Measurements from ENCODE around the gene ANGEL1. TPM values are rescaled to one million over a fixed set of nuclear protein-coding genes. Genes with fewer than 3 reads are reported as not detected.
A peak's percentile ranks its signal among the peaks of the same experiment; 100 is the strongest.

Gene ANGEL1
- total and polyA plus RNA-seq, 9 of the 15 experiments (the other 6 are each of a cell fraction or from before 2014, with no cell fraction given), result 2.1 to 22.2 (median 7.3) TPM

DNA sequence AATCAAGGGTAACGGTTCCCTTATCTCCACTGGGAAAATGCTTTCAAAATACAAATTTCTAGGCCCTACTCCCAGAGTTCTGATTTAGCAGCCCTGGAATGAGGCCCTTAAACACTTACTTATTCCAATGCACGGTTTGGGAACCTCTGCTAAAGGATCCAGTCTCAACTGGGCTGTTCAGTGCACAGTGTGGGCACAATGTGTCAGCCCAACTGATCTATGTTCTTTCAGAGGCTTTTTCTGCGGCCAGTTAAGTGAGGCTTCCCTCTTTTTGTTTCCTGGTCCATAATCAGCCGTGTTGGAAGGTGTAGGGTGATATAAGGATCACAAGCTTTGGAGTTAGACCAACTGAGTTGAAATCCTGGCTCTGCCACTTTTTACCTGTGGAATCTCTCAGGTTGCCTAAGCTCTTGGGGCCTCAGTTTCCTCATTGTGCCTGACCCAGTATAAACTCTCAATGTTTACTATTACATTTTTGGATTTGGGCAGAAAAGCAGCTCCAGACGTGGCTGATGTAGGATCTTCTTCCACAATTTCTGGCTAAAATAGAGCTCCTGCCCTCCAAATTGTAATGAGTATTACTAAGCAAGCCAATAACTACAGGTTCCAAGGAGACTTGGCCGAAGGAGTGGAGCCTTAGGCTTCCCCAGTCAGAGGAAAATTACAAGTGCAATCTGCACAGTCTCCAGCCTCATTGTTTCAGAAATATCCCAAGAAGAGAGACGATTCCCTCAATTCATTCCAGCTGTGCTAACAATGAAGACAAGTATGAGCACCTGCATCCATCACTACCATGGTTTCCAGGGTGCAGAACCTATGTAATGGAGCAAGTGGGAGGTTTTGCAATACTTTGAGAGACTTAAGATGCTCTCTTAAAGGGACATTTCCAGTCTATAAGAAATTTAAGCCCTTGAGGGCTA, 2.3 kb upstream of the ANGEL1 start (continued):
- no peak for TF ChIP-seq ILK (tag; IDR thresholded peaks at IDR 0.05; ENCODE audit: borderline replicate concordance, low read depth)
- no peak for TF ChIP-seq RAD51 (IDR thresholded peaks at IDR 0.05; ENCODE audit: borderline replicate concordance, low read depth)

- intact Hi-C loops (cut with micrococcal nuclease), result no loop called here
- no peak for TF ChIP-seq PYGO2 (tag; IDR thresholded peaks at IDR 0.05)
- TF ChIP-seq ZBED1 (IDR thresholded peaks at IDR 0.05), result peak; percentile 20; the same call in 1 of the 2 replicates
- TF ChIP-seq CREB1 (IDR thresholded peaks at IDR 0.05), result no peak
- no peak for TF ChIP-seq CREB1 (CRISPR knock-in tag; IDR thresholded peaks at IDR 0.05)
- peak in 2 of 4 experiments; percentile 11 to 17 for DNase-seq (ENCODE audit: extremely low read depth in 1 of 4, low spot score in 3 of 4)
Observed at GRCh38 chr14:76812093-76812421, 625 bp downstream of the ANGEL1 start.

More at GRCh38 chr14:76812093-76812421, 625 bp downstream of the ANGEL1 start:
- Histone ChIP-seq H3K27me3 (ENCODE audit: control insufficient read depth in 2 of 2, insufficient read depth in 2 of 2, low read length in 2 of 2) (peaks cover 0 to under 1% of the 10 kb centered on the region in 2 experiments; a peak in 1 of 5 replicates), H3K4me2 (ENCODE audit: insufficient read depth, low read length) (peak overlapping the region; percentile 83), H3K9ac (ENCODE audit: insufficient read depth in 1 of 2, low read depth in 2 of 2, low read length in 2 of 2) (peak overlapping the region; percentile 76 to 96), H4K20me1 (replicated peaks; ENCODE audit: control insufficient read depth, insufficient read depth, low read length) (no peaks in the 10 kb centered on the region), H3K9me1 (ENCODE audit: control insufficient read depth, insufficient read depth, low read length) (no peaks in the 10 kb centered on the region), H3K79me2 (ENCODE audit: control insufficient read depth, insufficient read depth, low read length) (peaks cover 25% of the 10 kb centered on the region), H3K9me3 (replicated peaks; ENCODE audit: control insufficient read depth, insufficient read depth, low read depth, low read length) (no peaks in the 10 kb centered on the region), H2AFZ (ENCODE audit: low read depth, low read length) (peak overlapping the region; percentile 98), H3K4me1 (replicated peaks in 1 of 2; ENCODE audit: control insufficient read depth in 2 of 2, insufficient read depth in 2 of 2, low read length in 2 of 2) (peaks cover 13 to 14% of the 10 kb centered on the region in 2 experiments; a peak in 4 of 5 replicates), H3K27ac (ENCODE audit: extremely low read depth, low read depth, low read length) (peak overlapping the region; percentile 77), H3K36me3 (ENCODE audit: control insufficient read depth, insufficient read depth, low read length) (peaks cover 22% of the 10 kb centered on the region), H3K4me3 (peak overlapping the region; percentile 56)
- POLR2A ChIA-PET, result interaction anchor here (0.6 to 1.3 kb wide), 7 partner anchors 9 to 305 kb away, joined by 3 to 6 read pairs (median 3); no protein-coding TSS in a partner anchor
- WGBS (ENCODE audit: insufficient coverage, low coverage, missing lambda C conversion rate), result 0% methylated on average over 13 of the region's 20 CpGs
- TSS peak; percentile 50 for BruUV-seq (replicated peaks)
- CTCF ChIA-PET (ENCODE audit: low intra/inter-chr PET ratio), result no interaction called here
- in situ Hi-C loops (cut with MboI), result no loop called here
- ATAC-seq (peak; percentile 48), FAIRE-seq (no peak)

All from K562 (cell line).